ENCODE data around the gene SBF2.

The SBF2 gene

GRCh38 chr11:10225553-10225952, 68.5 kb downstream of the SBF2 start:
- TF ChIP-seq CTCF (IDR thresholded peaks at IDR 0.05; ENCODE audit: borderline replicate concordance, insufficient read depth, low read depth, low read length): no peak
- no peak overlapping the region for H3K4me3 ChIP-seq (ENCODE audit: low read depth, low read length)

- H3K4me3 ChIP-seq (ENCODE audit: low read depth, low read length): no peak overlapping the region
- no peak for TF ChIP-seq CTCF (IDR thresholded peaks at IDR 0.05; ENCODE audit: borderline replicate concordance, insufficient read depth, low read depth, low read length)
These were observed 71.6 kb downstream of the SBF2 start for GRCh38 chr11:10222399-10222798.

- no peak for TF ChIP-seq CTCF (IDR thresholded peaks at IDR 0.05; ENCODE audit: borderline replicate concordance, insufficient read depth, low read depth, low read length)
- no peak overlapping the region for H3K4me3 ChIP-seq (ENCODE audit: low read depth, low read length)
These were observed 72.7 kb downstream of the SBF2 start for GRCh38 chr11:10221342-10221741.

GRCh38 chr11:10211470-10211869, 82.5 kb downstream of the SBF2 start:
- no peak for TF ChIP-seq CTCF (IDR thresholded peaks at IDR 0.05; ENCODE audit: borderline replicate concordance, insufficient read depth, low read depth, low read length)
- no peak overlapping the region for H3K4me3 ChIP-seq (ENCODE audit: low read depth, low read length)

- TF ChIP-seq CTCF (IDR thresholded peaks at IDR 0.05; ENCODE audit: borderline replicate concordance, insufficient read depth, low read depth, low read length): no peak
- no peak overlapping the region for H3K4me3 ChIP-seq (ENCODE audit: low read depth, low read length)
These were observed 84.7 kb downstream of the SBF2 start for GRCh38 chr11:10209326-10209725.

GRCh38 chr11:10208131-10208575, 85.9 kb downstream of the SBF2 start:
- no peak overlapping the region for H3K4me3 ChIP-seq (ENCODE audit: low read depth, low read length)
- peak; percentile 41; the same call in 1 of the 2 replicates for TF ChIP-seq CTCF (IDR thresholded peaks at IDR 0.05; ENCODE audit: borderline replicate concordance, insufficient read depth, low read depth, low read length)

- no peak for TF ChIP-seq CTCF (IDR thresholded peaks at IDR 0.05; ENCODE audit: borderline replicate concordance, insufficient read depth, low read depth, low read length)
- H3K4me3 ChIP-seq (ENCODE audit: low read depth, low read length): no peak overlapping the region
These were observed 88.1 kb downstream of the SBF2 start for GRCh38 chr11:10205928-10206327.
